Skeletal muscle satellite cell (primary cell): ENCODE results near the gene UBE2Z. TPM values are rescaled to one million over a fixed set of nuclear protein-coding genes. Genes with fewer than 3 reads are reported as not detected.
"Not testable (repeated sequence)": the region's sequence is repeated elsewhere in the genome, so short reads cannot be mapped to it uniquely, and the experiment has no call there.

Source experiments
- H3K27me3 ChIP-seq: 2 replicates; pipeline ENCODE4 v1.7.0; 2013; ENCODE audit warnings: low read length; ENCODE audit not compliant: control insufficient read depth, insufficient read depth
- H3K36me3 ChIP-seq: 2 replicates; pipeline ENCODE4 v1.7.0; 2013; ENCODE audit warnings: mild to moderate bottlenecking, control low read depth, low read length; ENCODE audit not compliant: insufficient read depth
- H3K4me1 ChIP-seq: 2 replicates; pipeline ENCODE4 v1.7.0; 2013; ENCODE audit warnings: low read length; ENCODE audit not compliant: control insufficient read depth, insufficient read depth
- H3K4me2 ChIP-seq: 2 replicates; pipeline ENCODE4 v1.7.0; 2013; ENCODE audit warnings: mild to moderate bottlenecking, low read length
- H3K4me3 ChIP-seq: 2 replicates; pipeline ENCODE4 v1.7.0; 2013; ENCODE audit warnings: low read length
- H3K9ac ChIP-seq: 2 replicates; pipeline ENCODE4 v1.7.0; 2013; ENCODE audit warnings: mild to moderate bottlenecking, low read depth, low read length, moderate library complexity
- H3K9me3 ChIP-seq: replicated peaks from 2 replicates; pipeline ENCODE4 v1.7.0; 2013; ENCODE audit warnings: mild to moderate bottlenecking, control low read depth, low read length
- total RNA-seq: library from RNA; depleted of rRNA; stranded (reverse); fragments of >200 nt; gene quantifications from 2 replicates; pipeline ENCODE4 v1.2.3, GENCODE V29; 2012; rRNA removed

Gene UBE2Z
- total RNA-seq: 64.9 and 85.6 TPM in 2 replicates

GRCh38 chr17:48908047-48908843 is at the start of gene UBE2Z:
Gene UBE2Z, plus strand, starts transcription at chr17:48908407. Its CDS starts 97 bp downstream, at chr17:48908504.
- H3K4me1 ChIP-seq: peaks cover 36% of the 10 kb centered on the region
- H3K4me2 ChIP-seq: peak within 1 kb of the TSS; percentile 87
- no peaks in the 10 kb centered on the region for H3K27me3 ChIP-seq
- H3K9me3 ChIP-seq: no peaks in the 10 kb centered on the region
- H3K9ac ChIP-seq: peak within 1 kb of the TSS; percentile 82
- peaks cover 33% of the 10 kb centered on the region for H3K36me3 ChIP-seq
- H3K4me3 ChIP-seq: peak within 1 kb of the TSS; percentile 75

GRCh38 chr17:48860034-48860433 is 48.2 kb upstream of the UBE2Z start:
- no peak overlapping the region for H3K4me3 ChIP-seq
- no peak overlapping the region for H3K4me2 ChIP-seq
- H3K36me3 ChIP-seq: peaks cover 68% of the 10 kb centered on the region
- no peaks in the 10 kb centered on the region for H3K4me1 ChIP-seq
- no peak overlapping the region for H3K9ac ChIP-seq
- no peaks in the 10 kb centered on the region for H3K27me3 ChIP-seq
- no peaks in the 10 kb centered on the region for H3K9me3 ChIP-seq

GRCh38 chr17:48860456-48860855 is 47.8 kb upstream of the UBE2Z start:
- H3K27me3 ChIP-seq: no peaks in the 10 kb centered on the region
- H3K36me3 ChIP-seq: peaks cover 65% of the 10 kb centered on the region
- H3K9ac ChIP-seq: no peak overlapping the region
- H3K4me3 ChIP-seq: no peak overlapping the region
- H3K4me2 ChIP-seq: no peak overlapping the region
- no peaks in the 10 kb centered on the region for H3K9me3 ChIP-seq
- no peaks in the 10 kb centered on the region for H3K4me1 ChIP-seq

GRCh38 chr17:48868916-48869500 is 39.2 kb upstream of the UBE2Z start:
- Histone ChIP-seq H3K9me3 (no peaks in the 10 kb centered on the region), H3K36me3 (peaks cover 14% of the 10 kb centered on the region), H3K27me3 (no peaks in the 10 kb centered on the region), H3K4me3 (no peak overlapping the region), H3K4me1 (no peaks in the 10 kb centered on the region), H3K9ac (no peak overlapping the region), H3K4me2 (no peak overlapping the region)

GRCh38 chr17:48869821-48870318 is 38.3 kb upstream of the UBE2Z start:
- Histone ChIP-seq H3K9ac (no peak overlapping the region), H3K4me2 (no peak overlapping the region), H3K27me3 (no peaks in the 10 kb centered on the region), H3K4me3 (no peak overlapping the region), H3K4me1 (no peaks in the 10 kb centered on the region), H3K9me3 (no peaks in the 10 kb centered on the region), H3K36me3 (peaks cover 6% of the 10 kb centered on the region)

DNA sequence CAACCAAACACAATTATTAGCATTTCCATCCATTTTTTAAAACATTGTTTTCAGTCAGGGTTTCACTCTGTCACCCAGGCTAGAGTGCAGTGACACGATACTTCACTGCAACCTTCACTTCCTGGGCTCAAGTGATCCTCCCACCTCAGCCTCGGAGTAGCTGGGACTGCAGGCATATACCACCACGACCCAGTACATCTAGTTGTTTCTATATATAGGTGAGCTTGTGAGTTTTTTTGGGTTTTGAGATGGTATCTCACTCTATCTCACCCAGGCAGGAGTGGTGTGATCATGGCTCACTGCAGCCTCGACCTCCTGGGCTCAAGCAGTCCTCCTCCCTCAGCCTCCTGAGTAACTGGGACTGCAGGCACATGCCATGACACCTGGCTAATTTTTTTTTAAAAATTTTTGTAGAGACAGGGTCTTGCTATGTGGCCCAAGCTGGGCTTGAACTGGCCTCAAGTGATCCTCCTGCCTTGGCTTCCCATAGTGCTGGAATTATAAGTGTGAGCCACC is 37.1 kb upstream of the UBE2Z start:
- Histone ChIP-seq H3K36me3 (peaks cover 2% of the 10 kb centered on the region), H3K4me3 (no peak overlapping the region), H3K27me3 (no peaks in the 10 kb centered on the region)

DNA sequence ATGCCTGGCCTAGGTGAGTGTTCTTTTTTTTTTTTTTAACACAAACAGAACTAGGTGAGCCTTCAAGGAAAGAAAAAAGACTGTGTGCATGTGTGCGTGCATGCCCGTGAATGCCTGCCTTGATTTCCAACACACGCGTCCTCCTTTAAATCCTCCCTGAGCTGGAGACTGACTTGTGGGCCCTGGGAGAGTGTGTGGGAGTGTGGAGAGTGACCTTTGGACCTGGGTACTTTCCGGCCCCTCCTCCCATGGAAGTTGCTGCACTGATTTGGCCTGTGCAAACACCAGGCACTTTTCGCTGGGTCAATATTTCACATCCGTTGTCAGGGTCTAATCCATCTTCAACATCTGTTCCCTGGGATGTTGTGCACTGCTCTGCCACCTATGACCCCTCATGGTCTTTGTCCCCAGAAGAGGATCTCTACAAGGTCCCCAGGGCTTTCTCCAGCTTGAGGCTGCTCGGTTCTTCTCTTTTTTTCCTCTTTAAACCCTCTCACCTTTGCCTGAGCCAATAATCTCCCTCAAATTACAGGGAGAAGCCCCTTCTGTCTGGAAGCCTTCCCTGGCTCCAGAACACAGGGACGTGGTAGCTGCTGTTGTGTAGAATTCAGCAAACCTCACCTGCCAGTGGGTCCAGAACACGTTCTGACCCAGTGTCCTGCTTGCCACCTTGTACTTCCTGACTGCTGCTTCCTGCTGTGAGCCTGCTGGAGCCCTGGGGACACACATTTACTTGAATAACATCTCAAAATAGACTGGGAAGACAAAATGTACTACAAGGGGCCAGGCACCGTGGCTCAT is 36.5 kb upstream of the UBE2Z start:
- H3K4me1 ChIP-seq: no peaks in the 10 kb centered on the region

More for the DNA sequence above, 37.1 kb upstream of the UBE2Z start:
- H3K9ac ChIP-seq: no peak overlapping the region
- H3K9me3 ChIP-seq: no peaks in the 10 kb centered on the region
- no peaks in the 10 kb centered on the region for H3K4me1 ChIP-seq
- H3K4me2 ChIP-seq: no peak overlapping the region

DNA sequence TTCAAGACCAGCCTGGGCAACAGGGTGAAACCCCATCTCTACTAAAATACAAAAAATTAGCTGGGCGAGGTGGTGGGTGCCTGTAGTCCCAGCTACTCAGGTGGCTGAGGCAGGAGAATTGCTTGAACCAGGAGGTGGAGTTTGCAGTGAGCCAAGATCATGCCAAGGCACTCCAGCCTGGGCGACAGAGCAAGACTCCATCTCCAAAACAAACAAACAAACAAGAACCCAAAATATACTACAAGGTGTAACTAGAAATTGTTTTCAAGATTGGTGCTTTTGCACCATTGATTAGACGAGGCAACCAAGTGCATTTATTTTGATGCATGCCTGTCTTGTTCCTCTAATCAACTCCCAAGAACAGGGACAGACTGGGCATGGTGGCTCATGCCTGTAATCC is 35.8 kb upstream of the UBE2Z start:
- not testable (repeated sequence) for H3K4me2 ChIP-seq, H3K9ac ChIP-seq, H3K36me3 ChIP-seq, H3K4me3 ChIP-seq, H3K4me1 ChIP-seq, H3K27me3 ChIP-seq, H3K9me3 ChIP-seq

More for the DNA sequence above, 36.5 kb upstream of the UBE2Z start:
- Histone ChIP-seq H3K27me3 (no peaks in the 10 kb centered on the region), H3K4me2 (no peak overlapping the region), H3K9ac (no peak overlapping the region), H3K9me3 (no peaks in the 10 kb centered on the region), H3K36me3 (no peaks in the 10 kb centered on the region), H3K4me3 (no peak overlapping the region)

GRCh38 chr17:48873209-48873608 is 35.0 kb upstream of the UBE2Z start:
- Histone ChIP-seq H3K27me3 (no peaks in the 10 kb centered on the region), H3K36me3 (no peaks in the 10 kb centered on the region), H3K4me1 (no peaks in the 10 kb centered on the region), H3K4me3 (no peak overlapping the region), H3K4me2 (no peak overlapping the region), H3K9me3 (no peaks in the 10 kb centered on the region), H3K9ac (no peak overlapping the region)

GRCh38 chr17:48873696-48874443 is 34.3 kb upstream of the UBE2Z start:
- Histone ChIP-seq H3K9ac (no peak overlapping the region), H3K9me3 (no peaks in the 10 kb centered on the region), H3K27me3 (no peaks in the 10 kb centered on the region), H3K4me3 (no peak overlapping the region), H3K4me2 (no peak overlapping the region), H3K36me3 (no peaks in the 10 kb centered on the region), H3K4me1 (no peaks in the 10 kb centered on the region)
